ENCODE measurements around the gene HNRNPA3.
"Not testable (repeated sequence)": the region's sequence is repeated elsewhere in the genome, so short reads cannot be mapped to it uniquely, and the experiment has no call there.

The HNRNPA3 gene

GRCh38 chr2:177180269-177181000 lies 32.2 kb upstream of the HNRNPA3 start:
- Histone ChIP-seq H3K27me3 (ENCODE audit: insufficient read depth, low read depth) (no peaks in the 10 kb centered on the region), H3K4me3 (IDR thresholded peaks at IDR 0.05; ENCODE audit: insufficient read depth, low read depth, low read length) (no peak overlapping the region), H3K79me2 (ENCODE audit: insufficient read depth, low read depth) (no peaks in the 10 kb centered on the region), H3K9ac (no peak overlapping the region), H2AFZ (ENCODE audit: low read depth) (no peak overlapping the region), H3K27ac (no peak overlapping the region), H4K20me1 (ENCODE audit: insufficient read depth) (no peaks in the 10 kb centered on the region), H3K36me3 (ENCODE audit: insufficient read depth) (no peaks in the 10 kb centered on the region), H3K4me2 (no peak overlapping the region), H3K4me1 (ENCODE audit: low read depth, poor library complexity, severe bottlenecking) (no peaks in the 10 kb centered on the region)
- TF ChIP-seq CTCF (conservative IDR thresholded peaks at IDR 0.05; ENCODE audit: low read depth, low read length): no peak

GRCh38 chr2:177183860-177184259 lies 28.7 kb upstream of the HNRNPA3 start:
- H3K27me3 ChIP-seq (ENCODE audit: insufficient read depth, low read depth): no peaks in the 10 kb centered on the region
- no peak overlapping the region for H3K4me3 ChIP-seq (IDR thresholded peaks at IDR 0.05; ENCODE audit: insufficient read depth, low read depth, low read length)
- H4K20me1 ChIP-seq (ENCODE audit: insufficient read depth): no peaks in the 10 kb centered on the region
- no peaks in the 10 kb centered on the region for H3K79me2 ChIP-seq (ENCODE audit: insufficient read depth, low read depth)
- no peak overlapping the region for H3K4me2 ChIP-seq
- no peaks in the 10 kb centered on the region for H3K4me1 ChIP-seq (ENCODE audit: low read depth, poor library complexity, severe bottlenecking)
- no peak overlapping the region for H3K27ac ChIP-seq
- TF ChIP-seq CTCF (conservative IDR thresholded peaks at IDR 0.05; ENCODE audit: low read depth, low read length): no peak
- H2AFZ ChIP-seq (ENCODE audit: low read depth): no peak overlapping the region
- H3K36me3 ChIP-seq (ENCODE audit: insufficient read depth): no peaks in the 10 kb centered on the region
- H3K9ac ChIP-seq: no peak overlapping the region

GRCh38 chr2:177184606-177185005 lies 28.0 kb upstream of the HNRNPA3 start:
- H3K79me2 ChIP-seq (ENCODE audit: insufficient read depth, low read depth): no peaks in the 10 kb centered on the region
- H3K36me3 ChIP-seq (ENCODE audit: insufficient read depth): no peaks in the 10 kb centered on the region
- no peak overlapping the region for H3K4me3 ChIP-seq (IDR thresholded peaks at IDR 0.05; ENCODE audit: insufficient read depth, low read depth, low read length)
- no peak for TF ChIP-seq CTCF (conservative IDR thresholded peaks at IDR 0.05; ENCODE audit: low read depth, low read length)
- no peaks in the 10 kb centered on the region for H4K20me1 ChIP-seq (ENCODE audit: insufficient read depth)
- H3K4me1 ChIP-seq (ENCODE audit: low read depth, poor library complexity, severe bottlenecking): no peaks in the 10 kb centered on the region
- H3K27me3 ChIP-seq (ENCODE audit: insufficient read depth, low read depth): no peaks in the 10 kb centered on the region
- H3K27ac ChIP-seq: no peak overlapping the region
- no peak overlapping the region for H2AFZ ChIP-seq (ENCODE audit: low read depth)
- H3K9ac ChIP-seq: no peak overlapping the region
- no peak overlapping the region for H3K4me2 ChIP-seq

GRCh38 chr2:177186038-177186437 lies 26.6 kb upstream of the HNRNPA3 start:
- not testable (repeated sequence) for H3K4me3 ChIP-seq (IDR thresholded peaks at IDR 0.05; ENCODE audit: insufficient read depth, low read depth, low read length); H3K4me2 ChIP-seq; H3K4me1 ChIP-seq (ENCODE audit: low read depth, poor library complexity, severe bottlenecking); H3K27me3 ChIP-seq (ENCODE audit: insufficient read depth, low read depth); H3K36me3 ChIP-seq (ENCODE audit: insufficient read depth); H3K27ac ChIP-seq; H4K20me1 ChIP-seq (ENCODE audit: insufficient read depth); H2AFZ ChIP-seq (ENCODE audit: low read depth); H3K9ac ChIP-seq; H3K79me2 ChIP-seq (ENCODE audit: insufficient read depth, low read depth)

- H3K79me2 ChIP-seq (ENCODE audit: insufficient read depth, low read depth): no peaks in the 10 kb centered on the region
- H3K4me2 ChIP-seq: no peak overlapping the region
- H3K36me3 ChIP-seq (ENCODE audit: insufficient read depth): no peaks in the 10 kb centered on the region
- no peak overlapping the region for H3K9ac ChIP-seq
- no peak overlapping the region for H3K4me3 ChIP-seq (IDR thresholded peaks at IDR 0.05; ENCODE audit: insufficient read depth, low read depth, low read length)
- peaks cover 6% of the 10 kb centered on the region for H3K4me1 ChIP-seq (ENCODE audit: low read depth, poor library complexity, severe bottlenecking)
- H3K27me3 ChIP-seq (ENCODE audit: insufficient read depth, low read depth): no peaks in the 10 kb centered on the region
- no peak for TF ChIP-seq CTCF (conservative IDR thresholded peaks at IDR 0.05; ENCODE audit: low read depth, low read length)
- no peak overlapping the region for H3K27ac ChIP-seq
- no peaks in the 10 kb centered on the region for H4K20me1 ChIP-seq (ENCODE audit: insufficient read depth)
- no peak overlapping the region for H2AFZ ChIP-seq (ENCODE audit: low read depth)
Observed at GRCh38 chr2:177187631-177188312, 24.8 kb upstream of the HNRNPA3 start.
